Loucy (cell line): ENCODE results near the gene SSH3.

Source experiments
- CTCF ChIP-seq: fragments of 200-600 bp; sonication (generic); conservative IDR thresholded peaks from 2 replicates; pipeline ENCODE4 v1.5.1; 2014; ENCODE audit warnings: mild to moderate bottlenecking, antibody characterized with exemption, low read length
- EZH2phosphoT487 ChIP-seq: fragments of 200-600 bp; IDR thresholded peaks from 2 replicates; pipeline ENCODE4 v1.6.1; 2018; ENCODE audit warnings: antibody characterized with exemption, mild to moderate bottlenecking, moderate library complexity, borderline replicate concordance

DNA sequence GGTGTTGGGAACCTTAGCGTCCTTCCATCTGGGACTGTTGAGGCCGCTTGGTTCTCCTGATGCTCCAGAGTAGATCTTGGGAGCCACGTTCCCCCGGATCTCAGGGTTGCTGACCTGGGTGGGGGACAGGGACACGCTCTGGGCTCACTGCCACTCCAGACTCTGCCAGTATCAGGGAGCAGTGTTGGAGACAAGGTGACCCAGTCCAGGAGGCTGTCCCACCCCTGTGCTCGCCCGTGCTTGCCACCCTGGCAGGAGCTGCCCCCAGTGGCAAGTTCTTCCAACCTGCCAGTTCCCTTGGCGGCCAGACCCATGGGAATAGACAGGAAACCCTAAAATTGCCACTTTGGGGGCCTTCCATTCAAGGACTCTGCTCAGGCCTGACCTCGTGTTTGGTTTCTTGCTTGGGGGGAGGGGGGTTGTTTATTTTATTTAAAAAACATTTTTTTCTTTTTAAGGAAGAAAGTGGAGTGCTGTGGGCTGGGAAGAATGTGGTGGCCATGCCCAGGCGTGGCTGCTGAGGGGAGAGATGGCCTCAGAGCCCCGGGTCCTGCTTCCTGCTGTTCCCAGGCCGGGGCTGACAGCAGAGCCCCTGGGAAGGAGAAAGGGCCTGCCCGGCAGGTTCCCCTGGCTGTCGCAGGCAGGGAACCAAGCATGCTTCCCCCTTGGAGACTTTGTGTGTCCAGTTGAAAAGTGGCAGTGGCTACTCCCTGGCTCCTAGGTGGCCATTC is 29.9 kb upstream of the SSH3 start:
- 0 out of 2 replicates have a peak, but pooled peaks have one; percentile 18 for TF ChIP-seq CTCF
- TF ChIP-seq EZH2phosphoT487, result no peak
